H9 (cell line): Measurements from ENCODE around the gene TTC6. TPM values are rescaled to one million over a fixed set of nuclear protein-coding genes. Genes with fewer than 3 reads are reported as not detected.

Experiments used
- DNase-seq: peaks from one replicate; pipeline ENCODE4 v3.0.0-alpha.2; 2017
- H2AFZ ChIP-seq: one replicate; pipeline ENCODE4 v1.6.1; 2013; ENCODE audit warnings: mild to moderate bottlenecking, low read length, control low read depth, moderate library complexity
- H2AK5ac ChIP-seq: 2 replicates; pipeline ENCODE4 v1.6.1; 2013; ENCODE audit warnings: low read length, control low read depth, mixed read lengths; ENCODE audit not compliant: insufficient read length
- H2BK120ac ChIP-seq: one replicate; pipeline ENCODE4 v1.6.1; 2013; ENCODE audit warnings: low read depth, mild to moderate bottlenecking, low read length, control low read depth, inconsistent platforms; ENCODE audit not compliant: poor library complexity, severe bottlenecking
- H2BK12ac ChIP-seq: 2 replicates; pipeline ENCODE4 v1.6.1; 2013; ENCODE audit warnings: low read length, control low read depth, mixed read lengths, low read depth; ENCODE audit not compliant: insufficient read length
- H2BK15ac ChIP-seq: 2 replicates; pipeline ENCODE4 v1.6.1; 2013; ENCODE audit warnings: low read depth, low read length, control low read depth
- H2BK20ac ChIP-seq: one replicate; pipeline ENCODE4 v1.6.1; 2013; ENCODE audit warnings: low read depth, mild to moderate bottlenecking, low read length, control low read depth, inconsistent platforms; ENCODE audit not compliant: poor library complexity, severe bottlenecking
- H2BK5ac ChIP-seq: 2 replicates; pipeline ENCODE4 v1.6.1; 2013; ENCODE audit warnings: low read length, control low read depth, mixed read lengths; ENCODE audit not compliant: insufficient read length
- H3K14ac ChIP-seq: 2 replicates; pipeline ENCODE4 v1.6.1; 2013; ENCODE audit warnings: low read length, control low read depth; ENCODE audit not compliant: insufficient read depth
- H3K18ac ChIP-seq: 2 replicates; pipeline ENCODE4 v1.6.1; 2013; ENCODE audit warnings: low read depth, mild to moderate bottlenecking, mixed read lengths, low read length, control low read depth; ENCODE audit not compliant: insufficient read length
- H3K23ac ChIP-seq: 2 replicates; pipeline ENCODE4 v1.6.1; 2013; ENCODE audit warnings: low read length, control low read depth, mixed read lengths, low read depth; ENCODE audit not compliant: insufficient read length
- H3K23me2 ChIP-seq: 2 replicates; pipeline ENCODE4 v1.6.1; 2013; ENCODE audit warnings: low read depth, mild to moderate bottlenecking, mixed read lengths, low read length, control low read depth; ENCODE audit not compliant: insufficient read length, poor library complexity, severe bottlenecking
- H3K27ac ChIP-seq: 2 replicates; pipeline ENCODE4 v1.5.1; 2013; ENCODE audit warnings: low read length, control low read depth, mixed read lengths, low read depth; ENCODE audit not compliant: insufficient read length
- H3K27me3 ChIP-seq: 2 replicates; pipeline ENCODE4 v1.6.1; 2013; ENCODE audit warnings: low read length, control low read depth, inconsistent platforms; ENCODE audit not compliant: insufficient read depth
- H3K4ac ChIP-seq: 2 replicates; pipeline ENCODE4 v1.6.1; 2013; ENCODE audit warnings: low read depth, mild to moderate bottlenecking, control low read depth, inconsistent platforms, low read length, moderate library complexity
- H3K4me1 ChIP-seq: 2 replicates; pipeline ENCODE4 v1.6.1; 2013; ENCODE audit warnings: low read length, control low read depth, inconsistent platforms; ENCODE audit not compliant: insufficient read depth
- H3K4me2 ChIP-seq: 2 replicates; pipeline ENCODE4 v1.6.1; 2013; ENCODE audit warnings: low read length, control low read depth, mixed read lengths; ENCODE audit not compliant: insufficient read length, insufficient read depth
- H3K56ac ChIP-seq: 2 replicates; pipeline ENCODE4 v1.6.1; 2013; ENCODE audit warnings: low read depth, mild to moderate bottlenecking, mixed read lengths, low read length, control low read depth; ENCODE audit not compliant: insufficient read length
- H3K79me1 ChIP-seq: 2 replicates; pipeline ENCODE4 v1.6.1; 2013; ENCODE audit warnings: low read depth, mild to moderate bottlenecking, moderate library complexity, low read length, control low read depth, inconsistent platforms; ENCODE audit not compliant: insufficient read depth, poor library complexity, severe bottlenecking
- H3K79me2 ChIP-seq: 2 replicates; pipeline ENCODE4 v1.6.1; 2013; ENCODE audit warnings: low read length, control low read depth, inconsistent platforms; ENCODE audit not compliant: insufficient read depth
- H3K9ac ChIP-seq: 2 replicates; pipeline ENCODE4 v1.6.1; 2013; ENCODE audit warnings: low read length, control low read depth, mixed read lengths; ENCODE audit not compliant: insufficient read length; ENCODE audit errors: extremely low read depth
- H3K9me3 ChIP-seq: one replicate; pipeline ENCODE4 v1.6.1; 2013; ENCODE audit warnings: low read depth, low read length, inconsistent platforms; ENCODE audit not compliant: control insufficient read depth
- H3T11ph ChIP-seq: one replicate; pipeline ENCODE4 v1.6.1; 2013; ENCODE audit warnings: mild to moderate bottlenecking, low read length, control low read depth, inconsistent platforms
- H4K20me1 ChIP-seq: one replicate; pipeline ENCODE4 v1.6.1; 2013; ENCODE audit not compliant: control insufficient read depth, insufficient read length, insufficient read depth
- H4K5ac ChIP-seq: 2 replicates; pipeline ENCODE4 v1.6.1; 2013; ENCODE audit warnings: low read depth, mild to moderate bottlenecking, mixed read lengths, low read length, control low read depth; ENCODE audit not compliant: insufficient read length
- H4K8ac ChIP-seq: replicated peaks from 2 replicates; pipeline ENCODE4 v1.6.1; 2013; ENCODE audit warnings: low read length, control low read depth, mixed read lengths, low read depth; ENCODE audit not compliant: insufficient read length
- H4K91ac ChIP-seq: 2 replicates; pipeline ENCODE4 v1.6.1; 2013; ENCODE audit warnings: low read depth, mild to moderate bottlenecking, moderate library complexity, mixed read lengths, low read length, control low read depth; ENCODE audit not compliant: insufficient read length
- H3K27ac Mint-ChIP-seq, 3 experiments: 2 replicates in 2 of 3; 3 replicates in 1 of 3; pipeline ENCODE4 v1.8.0; 2020 to 2021; ENCODE audit warnings: mixed read lengths in 3 of 3, mild to moderate bottlenecking in 1 of 3, moderate library complexity in 1 of 3
- H3K27me3 Mint-ChIP-seq: 2 replicates; pipeline ENCODE4 v1.8.0; 2021; ENCODE audit warnings: low read depth, mild to moderate bottlenecking, moderate library complexity, mixed read lengths
- H3K36me3 Mint-ChIP-seq, 3 experiments: 2 replicates in 2 of 3; 3 replicates in 1 of 3; pipeline ENCODE4 v1.8.0; 2020 to 2021; ENCODE audit warnings: low read depth in 3 of 3, mixed read lengths in 3 of 3; ENCODE audit not compliant: insufficient read depth in 1 of 3
- H3K4me1 Mint-ChIP-seq, 2 experiments: 2 replicates each; pipeline ENCODE4 v1.8.0; 2020; ENCODE audit warnings: mixed read lengths in 2 of 2
- H3K4me3 Mint-ChIP-seq, 2 experiments: 2 replicates in 1 of 2; 3 replicates in 1 of 2; pipeline ENCODE4 v1.8.0; 2020 to 2021; ENCODE audit warnings: mild to moderate bottlenecking in 2 of 2, mixed read lengths in 2 of 2, moderate library complexity in 1 of 2
- H3K9me3 Mint-ChIP-seq, 2 experiments: 2 replicates in 1 of 2; 3 replicates in 1 of 2; pipeline ENCODE4 v1.8.0; 2020; ENCODE audit warnings: mild to moderate bottlenecking in 2 of 2, mixed read lengths in 2 of 2, moderate library complexity in 1 of 2
- CTCF ChIP-seq: fragments of 200-600 bp; sonication (generic); conservative IDR thresholded peaks from 3 replicates; pipeline ENCODE4 v1.8.0; 2021; ENCODE audit warnings: antibody characterized with exemption, mild to moderate bottlenecking
- WGBS: extraction: QIAGEN DNeasy Blood & Tissue Kit; methylation state at CpG from one replicate; pipeline ENCODE4 v1.1.7; 2013; ENCODE audit warnings: missing lambda C conversion rate, low lambda C conversion rate, mixed read lengths; ENCODE audit not compliant: insufficient read length; ENCODE audit errors: extremely low coverage; 5-methylcytosine and 5-hydroxymethylcytosine counted together
- total RNA-seq: library from RNA; stranded (reverse); gene quantifications from 2 replicates; pipeline ENCODE4 v1.2.1, GENCODE V29; 2021

Gene TTC6
- total RNA-seq, 1 experiment from 2014 or later = 0.24 TPM

DNA sequence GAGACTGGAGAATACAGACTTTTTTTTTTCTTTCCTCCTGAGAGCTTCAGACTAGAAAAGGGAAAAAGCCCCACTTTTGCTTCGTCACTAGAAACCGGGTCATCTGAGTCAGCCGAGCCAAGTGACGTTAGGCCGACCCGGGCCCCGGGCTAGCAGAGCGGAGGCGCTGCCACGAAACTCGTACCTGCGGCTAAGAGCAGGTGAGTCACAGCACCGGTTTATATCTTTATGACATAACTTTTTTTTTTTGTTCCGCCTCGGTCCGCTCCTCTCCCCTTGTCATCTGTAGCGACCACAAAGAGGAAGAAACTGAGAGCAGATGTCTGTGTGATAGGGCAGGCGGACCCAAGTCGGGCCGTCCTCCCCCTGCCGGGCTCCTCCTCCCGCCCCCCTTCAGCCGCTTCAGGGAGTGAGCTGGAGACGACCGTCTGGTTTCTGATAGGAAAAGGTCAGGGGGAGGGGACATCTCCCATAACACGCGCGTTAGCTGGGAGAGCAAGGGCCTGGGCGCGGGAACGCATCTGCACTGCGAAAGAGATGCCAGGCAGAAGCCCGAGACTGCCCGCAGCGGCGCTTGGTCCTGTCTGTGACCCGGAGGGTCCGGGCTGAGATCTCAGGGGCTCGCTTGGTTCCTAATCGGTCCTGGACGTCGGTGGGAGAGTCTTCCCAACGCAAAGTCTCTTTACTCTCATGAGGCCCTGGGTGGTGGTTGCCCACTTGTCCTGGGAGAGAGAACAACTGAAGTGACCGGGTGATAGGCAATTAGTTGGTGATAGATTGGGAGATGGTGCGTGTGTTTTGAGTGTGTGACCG, 586 bp downstream of the TTC6 start:
- H3K4me3 Mint-ChIP-seq = peak overlapping the region; percentile 44 to 80
- Histone ChIP-seq H3T11ph (no peak overlapping the region), H2BK120ac (no peak overlapping the region), H3K23ac (no peak overlapping the region), H3K79me2 (no peaks in the 10 kb centered on the region), H2AFZ (no peak overlapping the region), H3K23me2 (peaks cover 11% of the 10 kb centered on the region), H3K14ac (no peak overlapping the region), H3K4ac (no peak overlapping the region), H3K9me3 (no peaks in the 10 kb centered on the region), H2BK20ac (no peak overlapping the region), H3K4me1 (no peaks in the 10 kb centered on the region), H2AK5ac (no peak overlapping the region), H4K20me1 (peaks cover 3% of the 10 kb centered on the region), H2BK12ac (no peak overlapping the region), H2BK5ac (no peak overlapping the region), H4K8ac (no peak overlapping the region), H3K79me1 (no peaks in the 10 kb centered on the region), H3K56ac (no peak overlapping the region), H4K91ac (no peak overlapping the region), H3K27ac (no peak overlapping the region), H3K27me3 (peaks cover 84% of the 10 kb centered on the region), H2BK15ac (no peak overlapping the region), H3K9ac (no peak overlapping the region), H3K18ac (no peak overlapping the region), H4K5ac (no peak overlapping the region), H3K4me2 (peak overlapping the region; percentile 52)
- no peaks in the 10 kb centered on the region; a peak in 2 of 5 replicates for H3K9me3 Mint-ChIP-seq
- peaks cover 96% of the 10 kb centered on the region for H3K27me3 Mint-ChIP-seq
- H3K36me3 Mint-ChIP-seq = no peaks in the 10 kb centered on the region; a peak in 2 of 7 replicates
- no peak overlapping the region for H3K27ac Mint-ChIP-seq
- DNase-seq = peak; percentile 75
- no peak for TF ChIP-seq CTCF
- peaks cover 39 to 56% of the 10 kb centered on the region in 2 experiments for H3K4me1 Mint-ChIP-seq
- WGBS = no CpG with 5 or more reads among the region's 46 CpGs
